Activated T-cell treated with anti-CD3 and anti-CD28 coated beads, Interleukin-2, amount 50 U/mL, for 24 hours (primary cell): ENCODE measurements around the gene SPINK13.
"Not testable (repeated sequence)": the region's sequence is repeated elsewhere in the genome, so short reads cannot be mapped to it uniquely, and the experiment has no call there.

Experiments
- DNase-seq: peaks from one replicate; pipeline ENCODE4 v3.0.0-alpha.2; 2020
- H3K27ac Mint-ChIP-seq: 2 replicates; pipeline ENCODE4 v1.8.0; 2020; ENCODE audit warnings: mild to moderate bottlenecking, mixed read lengths
- H3K27me3 Mint-ChIP-seq: 2 replicates; pipeline ENCODE4 v1.8.0; 2020; ENCODE audit warnings: mixed read lengths
- H3K36me3 Mint-ChIP-seq: 2 replicates; pipeline ENCODE4 v1.8.0; 2020; ENCODE audit warnings: low read depth, mixed read lengths
- H3K4me1 Mint-ChIP-seq: 2 replicates; pipeline ENCODE4 v1.8.0; 2020; ENCODE audit warnings: low read depth, mixed read lengths
- H3K4me3 Mint-ChIP-seq: 2 replicates; pipeline ENCODE4 v1.8.0; 2020; ENCODE audit warnings: mild to moderate bottlenecking, moderate library complexity, mixed read lengths
- H3K9me3 Mint-ChIP-seq: 2 replicates; pipeline ENCODE4 v1.8.0; 2020; ENCODE audit warnings: mixed read lengths

Gene SPINK13, protein sequence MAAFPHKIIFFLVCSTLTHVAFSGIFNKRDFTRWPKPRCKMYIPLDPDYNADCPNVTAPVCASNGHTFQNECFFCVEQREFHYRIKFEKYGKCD

DNA sequence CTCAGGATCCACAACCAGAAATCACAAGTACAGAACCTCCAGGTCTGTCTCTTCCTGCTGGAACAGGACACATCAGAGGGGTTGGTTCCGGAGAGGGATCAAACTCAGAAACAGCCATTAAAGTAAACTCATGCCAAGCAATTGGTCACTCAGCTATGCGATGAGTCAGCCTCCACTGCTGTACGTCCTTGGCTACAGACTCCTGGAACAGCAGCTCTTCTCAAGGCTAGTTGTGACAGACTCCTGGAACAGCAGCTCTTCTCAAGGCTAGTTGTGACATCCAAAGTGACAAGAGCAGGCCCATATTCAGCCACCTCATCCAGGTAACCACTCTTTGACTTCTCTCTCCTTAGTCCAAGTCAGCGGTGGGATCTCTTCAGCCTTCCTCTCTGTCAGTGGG, at the start of gene SPINK13:
SPINK13 (plus strand) TSS at position 229 of the 400 bp plus-strand sequence. CDS start 1,279 bp downstream, outside the sequence.
- peaks cover 2% of the 10 kb centered on the region for H3K27me3 Mint-ChIP-seq
- no peak within 1 kb of the TSS for H3K27ac Mint-ChIP-seq
- no peaks in the 10 kb centered on the region for H3K36me3 Mint-ChIP-seq
- no peaks in the 10 kb centered on the region for H3K4me1 Mint-ChIP-seq
- H3K9me3 Mint-ChIP-seq: peaks cover 2% of the 10 kb centered on the region
- DNase-seq: no peak
- H3K4me3 Mint-ChIP-seq: no peak within 1 kb of the TSS

DNA sequence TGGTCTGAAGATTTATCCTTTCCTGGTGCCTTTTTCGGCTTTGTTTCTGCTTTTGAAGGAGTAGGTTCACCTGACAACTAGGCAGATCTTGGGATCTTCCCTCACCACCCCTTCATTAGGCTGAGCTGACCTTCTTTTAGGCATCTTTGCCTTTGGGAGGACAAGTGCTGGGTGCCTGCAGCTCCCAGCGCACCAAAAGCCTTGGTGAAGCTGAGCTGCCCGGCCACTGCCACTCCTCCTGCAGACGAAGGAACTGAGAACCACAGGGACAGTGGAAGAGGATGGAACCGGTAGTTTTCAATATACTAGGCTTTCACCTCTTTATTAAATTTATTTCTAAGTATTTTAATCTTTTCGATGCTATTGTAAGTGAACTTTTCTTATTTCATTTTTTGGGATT, 47.1 kb upstream of the SPINK13 start:
- no peak overlapping the region for H3K4me3 Mint-ChIP-seq
- no peaks in the 10 kb centered on the region for H3K36me3 Mint-ChIP-seq
- no peak overlapping the region for H3K27ac Mint-ChIP-seq
- peaks cover 29% of the 10 kb centered on the region for H3K27me3 Mint-ChIP-seq
- peaks cover 4% of the 10 kb centered on the region for H3K9me3 Mint-ChIP-seq
- DNase-seq: no peak
- no peaks in the 10 kb centered on the region for H3K4me1 Mint-ChIP-seq

DNA sequence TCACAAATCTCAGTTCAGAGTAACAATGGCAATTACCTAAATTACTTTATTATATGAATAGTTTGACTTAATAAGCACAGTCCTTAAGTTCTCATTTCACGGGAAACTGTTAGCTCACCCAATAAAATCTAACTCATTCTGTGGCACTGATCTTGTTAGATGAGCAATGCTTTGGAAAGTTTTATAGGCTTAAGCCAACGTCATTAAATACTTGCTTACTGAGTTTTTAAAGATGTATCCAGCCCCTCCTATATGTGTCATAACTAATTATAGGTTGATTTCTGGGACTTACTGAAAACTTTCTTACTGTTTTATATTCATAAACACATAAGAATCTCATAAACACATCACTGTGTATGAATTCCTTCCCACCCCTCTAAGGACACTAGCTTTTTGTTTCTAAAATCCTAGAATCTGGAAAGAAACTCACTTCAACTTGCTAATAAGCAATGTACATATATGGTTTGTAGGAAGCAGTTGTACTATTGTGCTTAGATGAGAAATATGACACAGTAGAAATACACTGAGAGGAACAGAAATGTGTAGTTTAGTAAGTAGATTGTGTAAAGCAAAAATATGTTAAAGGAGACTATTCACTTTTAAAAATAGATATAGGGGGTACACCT, 44.4 kb upstream of the SPINK13 start:
- DNase-seq: no peak
- Mint-ChIP-seq H3K27ac (no peak overlapping the region), H3K36me3 (no peaks in the 10 kb centered on the region), H3K4me1 (no peaks in the 10 kb centered on the region), H3K9me3 (no peaks in the 10 kb centered on the region), H3K4me3 (no peak overlapping the region), H3K27me3 (peaks cover 25% of the 10 kb centered on the region)

DNA sequence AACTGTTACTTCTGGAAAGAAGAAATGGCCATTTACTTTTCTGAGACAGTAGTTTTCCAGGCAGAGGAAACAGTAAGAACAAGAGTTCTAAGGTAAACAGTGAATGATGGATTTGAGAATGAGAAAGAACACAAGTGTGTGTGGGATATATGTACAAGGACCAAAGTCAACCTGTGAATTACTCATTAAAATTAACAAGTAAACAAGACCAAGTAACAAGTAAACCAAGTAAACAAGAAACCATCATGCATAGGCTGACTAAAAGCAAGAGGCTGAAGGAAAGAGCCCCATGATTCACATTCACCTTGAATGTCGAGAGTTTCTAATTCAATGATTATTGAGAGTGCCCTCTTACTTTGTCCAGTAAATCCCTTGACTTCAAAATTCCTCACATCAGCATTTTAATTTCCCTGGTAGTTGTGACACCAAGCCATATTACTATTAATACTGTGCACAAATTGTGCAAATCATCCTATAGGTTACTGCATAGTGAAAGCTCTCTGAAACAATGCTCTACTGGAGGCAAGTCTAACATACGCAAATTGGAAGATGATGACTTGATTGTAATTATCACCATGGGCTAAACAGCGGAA, 40.1 kb upstream of the SPINK13 start:
- Mint-ChIP-seq H3K27ac (no peak overlapping the region), H3K4me1 (no peaks in the 10 kb centered on the region), H3K27me3 (peaks cover 19% of the 10 kb centered on the region), H3K4me3 (no peak overlapping the region), H3K9me3 (no peaks in the 10 kb centered on the region), H3K36me3 (no peaks in the 10 kb centered on the region)
- no peak for DNase-seq

DNA sequence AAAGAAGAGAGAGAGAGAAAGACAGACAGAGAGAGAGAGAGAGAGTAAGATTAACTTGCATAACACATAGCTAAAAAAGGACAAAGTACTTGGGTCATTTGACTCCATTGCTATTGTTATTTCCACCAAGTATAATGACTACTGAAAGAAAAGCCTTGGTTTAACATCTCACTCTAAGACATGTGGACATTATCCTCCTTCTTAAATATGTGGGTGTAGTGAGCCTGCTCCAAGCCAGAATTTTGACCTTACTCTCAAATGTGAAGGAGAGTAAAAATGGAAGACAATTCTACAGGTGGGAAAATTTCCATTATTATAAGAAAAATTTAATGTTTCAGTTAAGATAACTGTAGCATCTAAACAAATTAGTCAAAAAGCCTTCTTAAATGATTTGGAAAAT, 38.8 kb upstream of the SPINK13 start:
- no peaks in the 10 kb centered on the region for H3K36me3 Mint-ChIP-seq
- H3K4me1 Mint-ChIP-seq: no peaks in the 10 kb centered on the region
- no peak overlapping the region for H3K27ac Mint-ChIP-seq
- H3K9me3 Mint-ChIP-seq: no peaks in the 10 kb centered on the region
- DNase-seq: no peak
- H3K27me3 Mint-ChIP-seq: peaks cover 19% of the 10 kb centered on the region
- no peak overlapping the region for H3K4me3 Mint-ChIP-seq

DNA sequence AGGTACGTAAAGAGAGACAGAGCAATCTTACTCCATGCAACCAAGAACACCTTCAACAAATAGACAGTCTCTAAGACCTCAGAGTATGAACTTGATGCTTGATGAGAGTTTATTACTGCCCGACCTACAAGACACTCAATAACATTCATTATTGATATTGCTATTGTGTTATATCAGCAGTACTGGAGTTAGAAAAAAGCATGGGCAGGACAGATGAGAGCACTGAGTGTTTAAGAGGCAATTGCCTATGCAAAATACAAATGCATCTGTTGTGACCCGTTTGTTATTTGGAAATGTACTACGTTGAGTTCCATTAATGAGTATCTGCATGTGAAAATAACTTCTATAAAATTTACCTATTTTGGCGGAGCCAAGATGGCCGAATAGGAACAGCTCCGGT, 38.4 kb upstream of the SPINK13 start:
- H3K4me1 Mint-ChIP-seq: no peaks in the 10 kb centered on the region
- H3K9me3 Mint-ChIP-seq: no peaks in the 10 kb centered on the region
- H3K36me3 Mint-ChIP-seq: no peaks in the 10 kb centered on the region
- no peak overlapping the region for H3K27ac Mint-ChIP-seq
- DNase-seq: no peak
- H3K4me3 Mint-ChIP-seq: no peak overlapping the region
- H3K27me3 Mint-ChIP-seq: peaks cover 17% of the 10 kb centered on the region

DNA sequence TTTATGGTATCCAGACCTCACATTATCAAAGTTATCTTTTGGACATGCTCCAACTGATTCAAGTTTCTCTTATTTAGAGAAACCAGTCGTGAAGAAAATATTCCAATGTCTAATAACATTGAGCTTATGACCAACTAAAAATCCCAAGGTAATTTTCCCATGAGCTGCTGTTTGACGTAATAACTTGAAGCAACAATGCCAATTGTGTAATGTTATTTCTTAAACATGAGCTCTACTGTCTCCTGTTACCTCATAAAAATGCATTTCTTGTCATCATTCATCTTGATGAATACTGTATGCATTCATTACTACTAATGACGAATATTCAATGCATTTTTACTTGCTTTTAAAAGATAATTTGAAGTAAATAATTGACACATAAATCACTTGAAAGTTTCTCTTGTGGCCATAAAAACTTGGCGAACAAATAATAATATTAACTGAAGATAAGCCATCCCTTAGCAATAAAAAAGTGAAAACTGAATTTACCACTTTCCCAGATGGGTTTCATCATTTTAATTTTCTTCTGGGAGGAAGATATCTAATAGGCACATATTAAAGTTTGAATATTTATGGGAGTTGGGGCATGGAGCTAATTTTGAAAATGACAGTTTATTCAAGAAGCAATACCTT, 30.7 kb upstream of the SPINK13 start:
- DNase-seq: no peak
- H3K27ac Mint-ChIP-seq: no peak overlapping the region
- H3K27me3 Mint-ChIP-seq: no peaks in the 10 kb centered on the region
- H3K4me1 Mint-ChIP-seq: no peaks in the 10 kb centered on the region
- H3K4me3 Mint-ChIP-seq: no peak overlapping the region
- no peaks in the 10 kb centered on the region for H3K9me3 Mint-ChIP-seq
- H3K36me3 Mint-ChIP-seq: no peaks in the 10 kb centered on the region

DNA sequence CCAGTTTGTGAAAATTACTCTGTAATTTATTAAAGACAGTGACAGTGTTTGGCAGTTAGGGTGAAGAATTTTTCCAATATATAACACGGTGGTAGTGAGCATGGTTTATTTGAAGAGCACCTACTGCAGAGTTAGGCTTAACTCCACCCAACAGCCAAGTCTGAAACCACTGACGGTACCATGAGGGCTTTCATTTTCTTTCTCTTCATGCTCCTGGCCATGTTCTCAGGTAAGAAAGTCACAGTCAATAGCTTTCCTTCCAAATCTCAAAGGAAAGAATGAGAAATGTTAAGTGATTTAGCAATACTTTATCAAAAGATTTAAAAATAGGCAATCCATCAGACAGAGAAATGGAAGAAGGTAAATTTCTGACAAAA, 30.2 kb upstream of the SPINK13 start, which contains the start of gene MARCOL:
MARCOL (plus strand) TSS at position 108 of the 377 bp plus-strand sequence; CDS start at position 181, 73 bp downstream.
- Mint-ChIP-seq H3K27me3 (no peaks in the 10 kb centered on the region), H3K4me3 (no peak within 1 kb of the TSS), H3K36me3 (no peaks in the 10 kb centered on the region), H3K9me3 (no peaks in the 10 kb centered on the region), H3K27ac (no peak within 1 kb of the TSS), H3K4me1 (no peaks in the 10 kb centered on the region)
- DNase-seq: no peak

DNA sequence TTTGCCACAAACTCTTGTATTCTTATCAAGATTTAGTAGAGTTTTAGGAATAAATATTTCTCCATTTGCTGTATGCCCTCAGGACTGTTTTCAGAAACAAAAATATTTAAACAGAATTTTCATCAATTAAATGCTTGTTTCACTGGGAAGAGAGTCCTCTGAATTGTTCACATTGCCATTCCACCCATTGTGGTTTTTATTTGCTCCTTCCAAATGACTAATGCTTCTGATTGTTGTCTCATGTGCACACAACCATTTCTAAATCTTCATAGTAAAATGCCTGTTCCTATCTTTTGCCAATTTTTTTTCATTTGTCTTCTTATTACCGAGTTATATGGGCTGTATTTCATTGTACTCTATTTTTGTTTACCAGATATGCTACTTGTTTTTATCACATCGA, 19.7 kb upstream of the SPINK13 start:
- no peaks in the 10 kb centered on the region for H3K36me3 Mint-ChIP-seq
- no peak for DNase-seq
- no peak overlapping the region for H3K4me3 Mint-ChIP-seq
- no peak overlapping the region for H3K27ac Mint-ChIP-seq
- peaks cover 1% of the 10 kb centered on the region for H3K9me3 Mint-ChIP-seq
- no peaks in the 10 kb centered on the region for H3K4me1 Mint-ChIP-seq
- H3K27me3 Mint-ChIP-seq: peaks cover 4% of the 10 kb centered on the region

DNA sequence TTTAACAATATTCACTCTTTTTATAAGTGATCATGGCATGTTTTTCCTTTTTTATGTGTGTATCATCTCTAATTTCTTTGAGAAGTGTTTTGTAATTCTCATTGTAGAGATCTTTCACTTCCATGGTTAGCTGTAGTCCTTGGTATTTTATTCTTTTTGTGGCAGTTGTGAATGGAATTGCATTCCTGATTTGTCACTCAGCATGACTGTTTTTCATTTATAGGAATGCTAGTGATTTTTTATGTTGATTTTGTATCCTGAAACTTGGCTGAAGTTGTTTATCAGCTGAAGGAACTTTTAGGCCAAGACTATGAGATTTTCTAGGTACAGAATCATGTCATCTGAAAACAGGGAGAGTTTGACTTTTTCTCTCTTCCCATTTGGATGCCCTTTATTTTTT, 13.1 kb upstream of the SPINK13 start:
- Mint-ChIP-seq H3K4me1 (no peaks in the 10 kb centered on the region), H3K27ac (no peak overlapping the region), H3K27me3 (no peaks in the 10 kb centered on the region), H3K9me3 (peaks cover 12% of the 10 kb centered on the region), H3K4me3 (no peak overlapping the region), H3K36me3 (no peaks in the 10 kb centered on the region)
- no peak for DNase-seq

DNA sequence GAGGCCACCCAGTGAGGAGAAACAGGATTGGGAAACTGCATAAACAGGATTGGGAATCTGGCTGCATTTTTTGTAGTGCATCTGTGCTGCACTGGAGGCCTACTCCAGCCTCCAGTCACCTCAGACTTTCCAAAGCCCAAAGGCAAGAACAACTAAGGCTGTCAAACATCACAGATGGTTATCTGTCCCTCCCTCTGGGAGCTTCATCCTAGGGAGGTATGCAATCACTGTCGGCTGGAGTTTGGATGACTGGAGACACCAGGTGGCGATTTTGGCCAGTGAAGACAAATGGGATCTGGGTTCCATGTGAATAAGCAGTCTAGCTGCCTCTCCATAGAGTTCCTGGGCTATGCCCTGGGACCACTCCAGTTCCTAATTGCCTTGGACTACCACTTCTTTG, 9.3 kb upstream of the SPINK13 start:
- peaks cover 14% of the 10 kb centered on the region for H3K9me3 Mint-ChIP-seq
- no peak overlapping the region for H3K27ac Mint-ChIP-seq
- H3K4me3 Mint-ChIP-seq: no peak overlapping the region
- peaks cover 8% of the 10 kb centered on the region for H3K27me3 Mint-ChIP-seq
- no peaks in the 10 kb centered on the region for H3K4me1 Mint-ChIP-seq
- DNase-seq: no peak
- no peaks in the 10 kb centered on the region for H3K36me3 Mint-ChIP-seq

DNA sequence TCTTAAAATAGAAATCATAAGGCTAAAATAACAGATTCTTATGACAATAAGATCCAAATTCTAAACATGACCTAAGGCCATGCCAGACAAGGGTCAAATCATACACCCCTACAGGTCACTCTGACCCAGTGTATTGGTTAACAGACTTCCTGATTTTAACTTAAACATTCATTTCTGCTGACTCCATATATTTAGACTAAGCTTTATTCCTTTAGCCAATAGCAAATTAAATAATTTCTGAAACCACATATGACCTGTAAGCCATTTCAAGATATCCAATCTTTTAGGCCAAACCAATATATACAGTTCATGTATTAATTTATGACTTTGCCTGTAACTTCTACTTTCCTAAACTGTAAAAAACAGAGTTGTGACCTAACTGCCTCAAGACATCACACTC, 7.4 kb upstream of the SPINK13 start:
- no peaks in the 10 kb centered on the region for H3K4me1 Mint-ChIP-seq
- H3K27me3 Mint-ChIP-seq: peaks cover 8% of the 10 kb centered on the region
- no peak overlapping the region for H3K27ac Mint-ChIP-seq
- H3K4me3 Mint-ChIP-seq: no peak overlapping the region
- H3K36me3 Mint-ChIP-seq: no peaks in the 10 kb centered on the region
- DNase-seq: no peak
- peaks cover 14% of the 10 kb centered on the region for H3K9me3 Mint-ChIP-seq

DNA sequence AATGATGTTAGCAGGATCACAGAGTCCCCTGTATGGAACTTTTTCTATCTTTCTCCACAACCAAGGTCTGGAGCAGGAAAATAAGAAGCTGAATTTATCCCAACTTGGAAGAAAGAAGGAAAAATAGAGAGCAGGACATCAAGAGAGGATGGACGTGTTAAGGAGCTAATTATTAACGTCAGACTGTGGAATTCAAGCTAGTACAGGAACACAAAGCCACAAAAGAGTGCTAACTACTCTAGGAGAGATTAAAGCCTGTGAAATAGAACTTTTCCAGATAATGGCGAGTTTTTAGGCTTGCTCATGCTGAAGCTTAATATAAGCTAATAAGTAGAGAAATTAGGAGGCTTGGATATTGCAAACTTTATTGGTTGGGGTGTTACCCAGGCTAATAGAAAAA, 632 bp upstream of the SPINK13 start:
- H3K27me3 Mint-ChIP-seq: peaks cover 2% of the 10 kb centered on the region
- H3K4me3 Mint-ChIP-seq: no peak overlapping the region
- H3K4me1 Mint-ChIP-seq: no peaks in the 10 kb centered on the region
- no peak for DNase-seq
- H3K27ac Mint-ChIP-seq: no peak overlapping the region
- no peaks in the 10 kb centered on the region for H3K36me3 Mint-ChIP-seq
- peaks cover 2% of the 10 kb centered on the region for H3K9me3 Mint-ChIP-seq

DNA sequence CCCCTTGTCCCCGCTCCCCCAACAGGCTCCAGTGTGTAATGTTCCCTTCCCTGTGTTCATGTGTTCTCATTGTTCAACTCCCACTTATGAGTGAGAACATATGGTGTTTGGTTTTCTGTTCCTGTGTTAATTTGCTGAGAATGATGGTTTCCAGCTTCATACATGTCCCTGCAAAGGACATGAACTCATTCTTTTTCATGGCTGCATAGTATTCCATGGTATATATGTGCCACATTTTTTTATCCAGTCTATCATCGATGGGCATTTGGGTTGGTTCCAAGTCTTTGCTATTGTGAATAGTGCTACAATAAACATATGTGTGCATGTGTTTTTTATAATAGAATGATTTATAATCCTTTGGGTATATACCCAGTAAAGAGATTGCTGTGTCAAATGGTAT, 6.5 kb downstream of the SPINK13 start:
- not testable (repeated sequence) for H3K4me3 Mint-ChIP-seq, H3K4me1 Mint-ChIP-seq
- H3K9me3 Mint-ChIP-seq: peaks cover 28% of the 10 kb centered on the region

DNA sequence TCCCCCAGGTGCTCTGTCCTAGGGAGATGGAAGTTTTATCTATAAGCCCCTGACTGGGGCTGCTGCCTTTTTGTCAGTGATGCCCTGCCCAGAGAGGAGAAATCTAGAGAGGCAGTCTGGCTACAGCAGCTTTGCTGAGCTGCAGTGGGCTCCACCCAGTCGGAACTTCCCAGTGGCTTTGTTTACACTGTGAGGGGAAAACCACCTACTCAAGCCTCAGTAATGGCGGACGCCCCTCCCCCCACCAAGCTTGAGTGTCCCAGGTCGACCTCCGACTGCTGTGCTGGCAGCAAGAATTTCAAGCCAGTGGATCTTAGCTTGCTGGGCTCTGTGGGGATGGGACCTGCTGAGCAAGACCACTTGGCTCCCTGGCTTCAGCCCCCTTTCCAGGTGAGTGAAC, 12.3 kb downstream of the SPINK13 start:
- H3K4me1 Mint-ChIP-seq, DNase-seq, H3K27ac Mint-ChIP-seq, H3K36me3 Mint-ChIP-seq, H3K4me3 Mint-ChIP-seq: not testable (repeated sequence)
- H3K9me3 Mint-ChIP-seq: peaks cover 30% of the 10 kb centered on the region
- peaks cover 10% of the 10 kb centered on the region for H3K27me3 Mint-ChIP-seq

More for the DNA sequence above, 6.5 kb downstream of the SPINK13 start:
- H3K27ac Mint-ChIP-seq, H3K36me3 Mint-ChIP-seq, H3K27me3 Mint-ChIP-seq, DNase-seq: not testable (repeated sequence)
